K562 (cell line): Measurements from ENCODE around the gene IFRD1. TPM values are rescaled to one million over a fixed set of nuclear protein-coding genes. Genes with fewer than 3 reads are reported as not detected.

ENCODE experiments used
- ATAC-seq: fragments of 200-7000 bp; cut with Tn5 transposase; 3 replicates; pipeline ENCODE4 v1.9.1; 2020; ENCODE audit warnings: moderate library complexity
- BruUV-seq: library from RNA; stranded (reverse); fragments of 400-500 nt; replicated peaks from 2 replicates; lab custom pipeline; 2021; lab: Mats Ljungman, UMichigan
- CTCF ChIA-PET: fragments of 300-600 bp; formaldehyde crosslinking; extraction: SDS; loops from one replicate; lab custom pipeline; 2021; ENCODE audit warnings: low intra/inter-chr PET ratio; lab: Yijun Ruan, JAX
- POLR2A ChIA-PET: fragments of 300-600, 350-650 bp; sonication (Branson Sonifier 250); formaldehyde crosslinking; extraction: SDS; loops from one replicate; lab custom pipeline; 2021; ENCODE audit warnings: antibody characterized with exemption, inconsistent platforms; lab: Yijun Ruan, JAX
- DNase-seq, 4 experiments: peaks; one replicate each; pipeline versions ENCODE4 v3.0.0 to v3.0.0-alpha.2; 2011 to 2018; ENCODE audit warnings: low spot score in 3 of 4, mixed read lengths in 3 of 4; ENCODE audit errors: extremely low read depth in 1 of 4
- FAIRE-seq: peaks from 2 replicates; lab custom pipeline; 2011; peaks lifted over from hg19 to GRCh38; lab: Jason Lieb, UNC
- H2AFZ ChIP-seq: 2 replicates; pipeline ENCODE4 v1.6.0; 2011; ENCODE audit warnings: low read depth, low read length, control low read depth, inconsistent platforms
- H3K27ac ChIP-seq: fragments of 200-600 bp; 3 replicates; pipeline ENCODE4 v1.8.0; 2011; ENCODE audit warnings: low read depth, mild to moderate bottlenecking, control low read depth, inconsistent platforms, low read length, moderate library complexity, mixed read lengths; ENCODE audit errors: extremely low read depth
- H3K27me3 ChIP-seq, 2 experiments: fragments of 300-600 bp in 1 of 2; 2 replicates in 1 of 2; 3 replicates in 1 of 2; pipeline versions ENCODE4 v1.6.0 to v1.8.0; 2011; ENCODE audit warnings: inconsistent platforms in 2 of 2, low read length in 2 of 2, mild to moderate bottlenecking in 1 of 2, mixed read lengths in 1 of 2, moderate library complexity in 1 of 2; ENCODE audit not compliant: control insufficient read depth in 2 of 2, insufficient read depth in 2 of 2
- H3K36me3 ChIP-seq: fragments of 300-600 bp; 3 replicates; pipeline ENCODE4 v1.8.0; 2011; ENCODE audit warnings: mild to moderate bottlenecking, low read length, inconsistent platforms; ENCODE audit not compliant: control insufficient read depth, insufficient read depth
- H3K4me1 ChIP-seq, 2 experiments: fragments of 200-600 bp in 1 of 2; replicated peaks in 1 of 2; 2 replicates in 1 of 2; 3 replicates in 1 of 2; pipeline versions ENCODE4 v1.5.1 to v1.8.0; 2011; ENCODE audit warnings: inconsistent platforms in 2 of 2, low read length in 2 of 2, mild to moderate bottlenecking in 1 of 2, mixed read lengths in 1 of 2, moderate library complexity in 1 of 2; ENCODE audit not compliant: control insufficient read depth in 2 of 2, insufficient read depth in 2 of 2
- H3K4me2 ChIP-seq: 2 replicates; pipeline ENCODE4 v1.6.1; 2011; ENCODE audit warnings: low read length, control low read depth, inconsistent platforms, mixed read lengths; ENCODE audit not compliant: insufficient read depth
- H3K4me3 ChIP-seq: fragments of 200-600 bp; sonication (generic), shearing (Covaris generic); 2 replicates; pipeline ENCODE4 v1.5.1; 2016; ENCODE audit warnings: control low read depth, inconsistent platforms
- H3K79me2 ChIP-seq: fragments of 200-600 bp; 3 replicates; pipeline ENCODE4 v1.8.0; 2011; ENCODE audit warnings: low read length, inconsistent platforms; ENCODE audit not compliant: control insufficient read depth, insufficient read depth
- H3K9ac ChIP-seq, 2 experiments: 2 replicates each; pipeline versions ENCODE4 v1.6.0 to v1.6.1; 2011; ENCODE audit warnings: low read depth in 2 of 2, low read length in 2 of 2, control low read depth in 1 of 2, inconsistent platforms in 1 of 2, mild to moderate bottlenecking in 1 of 2, mixed read lengths in 1 of 2; ENCODE audit not compliant: insufficient read depth in 1 of 2
- H3K9me1 ChIP-seq: one replicate; pipeline ENCODE4 v1.6.0; 2011; ENCODE audit warnings: inconsistent platforms, mild to moderate bottlenecking, low read length, moderate library complexity; ENCODE audit not compliant: control insufficient read depth, insufficient read depth
- H3K9me3 ChIP-seq: replicated peaks from 2 replicates; pipeline ENCODE4 v1.5.1; 2011; ENCODE audit warnings: low read depth, low read length, inconsistent platforms; ENCODE audit not compliant: control insufficient read depth, insufficient read depth
- H4K20me1 ChIP-seq: replicated peaks from 2 replicates; pipeline ENCODE4 v1.6.1; 2011; ENCODE audit warnings: low read length, inconsistent platforms, mixed read lengths; ENCODE audit not compliant: control insufficient read depth, insufficient read depth
- BHLHE40 ChIP-seq: IDR thresholded peaks from 2 replicates; pipeline ENCODE4 v1.6.1; 2011; ENCODE audit warnings: low read length, improper control_type of control experiment
- BRD9 ChIP-seq: fragments of 450-650 bp; IDR thresholded peaks from 2 replicates; pipeline ENCODE4 v1.6.1; 2018; ENCODE audit warnings: low read depth; ENCODE audit not compliant: partially characterized antibody
- DACH1 ChIP-seq: fragments of 450-650 bp; IDR thresholded peaks from 2 replicates; pipeline ENCODE4 v1.6.1; 2018; ENCODE audit not compliant: partially characterized antibody
- GABPA ChIP-seq: fragments of 200-800 bp; sonication (Bioruptor generic); conservative IDR thresholded peaks from 2 replicates; pipeline ENCODE4 v1.6.1; 2016; ENCODE audit warnings: low read depth, missing genetic modification characterization, missing compliant biosample characterization
- HMGN3 ChIP-seq: IDR thresholded peaks from 2 replicates; pipeline ENCODE4 v1.6.1; 2011; ENCODE audit warnings: borderline replicate concordance, low read depth, mild to moderate bottlenecking, mixed read lengths, low read length; ENCODE audit not compliant: insufficient read length; ENCODE audit errors: extremely low read depth
- MLLT1 ChIP-seq, 2 experiments: fragments of 450-650 bp; IDR thresholded peaks; 2 replicates each; pipeline ENCODE4 v1.6.1; 2016
- NR2C1 ChIP-seq, 2 experiments: fragments of 450-650 bp; IDR thresholded peaks; 2 replicates each; pipeline ENCODE4 v1.6.1; 2017; ENCODE audit warnings: mild to moderate bottlenecking in 2 of 2, antibody characterized with exemption in 1 of 2, inconsistent platforms in 1 of 2, missing compliant biosample characterization in 1 of 2, missing genetic modification characterization in 1 of 2
- PPARD ChIP-seq: fragments of 250-450 bp; sonication (Bioruptor Pico); IDR thresholded peaks from 2 replicates; pipeline ENCODE4 v1.8.0; 2022; ENCODE audit warnings: inconsistent platforms, mild to moderate bottlenecking, moderate library complexity
- PRPF4 ChIP-seq: fragments of 200-400 bp; formaldehyde crosslinking; IDR thresholded peaks from one replicate; pipeline ENCODE4 v1.6.1; 2017; ENCODE audit warnings: low read length, low read depth, mild to moderate bottlenecking; ENCODE audit not compliant: insufficient read depth, poor library complexity, severe bottlenecking
- RAD51 ChIP-seq: fragments of 450-650 bp; IDR thresholded peaks from 2 replicates; pipeline ENCODE4 v1.7.1; 2016; ENCODE audit warnings: low read depth, mild to moderate bottlenecking, borderline replicate concordance
- TCFL5 ChIP-seq: fragments of 250-450 bp; sonication (Bioruptor Pico); conservative IDR thresholded peaks from 2 replicates; pipeline ENCODE4 v1.6.1; 2021; ENCODE audit warnings: mild to moderate bottlenecking, moderate library complexity, matching md5 sums
- TGIF2 ChIP-seq: sonication (generic); formaldehyde crosslinking; IDR thresholded peaks from 2 replicates; pipeline ENCODE4 v1.8.1; 2022; ENCODE audit warnings: mild to moderate bottlenecking, missing genetic modification reagents, moderate library complexity
- ZBTB9 ChIP-seq: fragments of 450-650 bp; formaldehyde crosslinking; IDR thresholded peaks from 2 replicates; pipeline ENCODE4 v1.4.0; 2020; ENCODE audit warnings: mild to moderate bottlenecking, moderate library complexity
- ZC3H4 ChIP-seq: sonication (generic); formaldehyde crosslinking; IDR thresholded peaks from 2 replicates; pipeline ENCODE4 v1.9.0; 2021; ENCODE audit warnings: missing genetic modification reagents, borderline replicate concordance
- ZNF121 ChIP-seq: sonication (generic); formaldehyde crosslinking; conservative IDR thresholded peaks from 2 replicates; pipeline ENCODE4 v1.8.0; 2022; ENCODE audit warnings: missing genetic modification reagents
- ZNF124 ChIP-seq: sonication (generic); formaldehyde crosslinking; IDR thresholded peaks from 2 replicates; pipeline ENCODE4 v1.8.1; 2022; ENCODE audit warnings: missing genetic modification reagents
- ZNF551 ChIP-seq: fragments of 250-450 bp; sonication (Bioruptor Pico); IDR thresholded peaks from 2 replicates; pipeline ENCODE4 v1.5.0; 2021; ENCODE audit warnings: mild to moderate bottlenecking, moderate library complexity
- WGBS: fragments of 100-300 bp; shearing (Covaris generic); methylation state at CpG from one replicate; pipeline ENCODE4 v1.1.6; 2016; ENCODE audit warnings: low coverage, mixed read lengths; ENCODE audit not compliant: insufficient coverage; ENCODE audit errors: missing lambda C conversion rate; 5-methylcytosine and 5-hydroxymethylcytosine counted together
- in situ Hi-C: fragments of 300-500 bp; cut with MboI; formaldehyde crosslinking; loops from 4 replicates; pipeline ENCODE4 v1.15.0; 2018; ENCODE audit warnings: inconsistent platforms, mixed read lengths
- intact Hi-C: fragments of 100-400 bp; cut with micrococcal nuclease; formaldehyde crosslinking; loops from 2 replicates; pipeline ENCODE4 v1.14.2; 2022
- polyA plus RNA-seq, 8 experiments: library from polyadenylated mRNA; depleted of rRNA in 4 of 8; stranded (reverse) in 5 of 8; unstranded in 3 of 8; fragments of >200 nt; fragmentation: Nextera tagmentation in 2 of 8; fragmentation: Illumina TruSeq in 1 of 8; extraction: Ambion mirVana in 2 of 8; extraction: Trizol in 1 of 8; gene quantifications; 2 replicates each; pipeline versions ENCODE4 v1.2.1 to v1.2.3, GENCODE V29; 2011 to 2014; ENCODE audit warnings: inconsistent platforms in 1 of 8, missing spikeins in 1 of 8
- total RNA-seq, 7 experiments: library from RNA; depleted of rRNA in 6 of 7; stranded (reverse); fragments of >200 nt in 6 of 7; fragmentation: Illumina TruSeq in 2 of 7; extraction: Trizol in 2 of 7; gene quantifications; 2 replicates each; pipeline versions ENCODE4 v1.2.1 to v1.2.3, GENCODE V29; 2011 to 2021; ENCODE audit warnings: low replicate concordance in 1 of 7

The IFRD1 gene
- total and polyA plus RNA-seq, 9 of the 15 experiments (the other 6 are each of a cell fraction or from before 2014, with no cell fraction given): 27.6 to 81.8 (median 68.1) TPM

- TF ChIP-seq MLLT1 (IDR thresholded peaks at IDR 0.05): no peak
Observed at GRCh38 chr7:112430649-112431048, 19.6 kb upstream of the IFRD1 start (continued).

- Histone ChIP-seq H3K27me3 (peaks cover 8% of the 10 kb centered on the region in 2 experiments; a peak in 3 of 5 replicates), H3K4me2 (no peak overlapping the region), H3K4me3 (no peak overlapping the region), H3K9me3 (no peaks in the 10 kb centered on the region), H3K9ac (no peak overlapping the region), H4K20me1 (no peaks in the 10 kb centered on the region), H3K9me1 (no peaks in the 10 kb centered on the region), H3K36me3 (no peaks in the 10 kb centered on the region), H3K79me2 (no peaks in the 10 kb centered on the region), H3K27ac (no peak overlapping the region), H3K4me1 (peaks cover 0 to 3% of the 10 kb centered on the region in 2 experiments; a peak in 1 of 5 replicates), H2AFZ (no peak overlapping the region)
- DNase-seq: no peak
- CTCF ChIA-PET: interaction anchor here (0.6 kb wide), 1 partner anchor 50 kb away, joined by 3 read pairs; no protein-coding TSS in a partner anchor
- 4% methylated on average over 3 of the region's 3 CpGs for WGBS
- POLR2A ChIA-PET: no interaction called here
- intact Hi-C loops (no loop called here), in situ Hi-C loops (no loop called here)
- ATAC-seq: no peak
- no TSS peak for BruUV-seq
- FAIRE-seq: no peak
- TF ChIP-seq DACH1 (no peak), ZNF121 (no peak), NR2C1 (IDR thresholded peaks at IDR 0.05) (no peak), NR2C1 (tag; IDR thresholded peaks at IDR 0.05) (no peak), PPARD (CRISPR knock-in tag) (no peak), BHLHE40 (no peak), TGIF2 (CRISPR knock-in tag) (no peak), ZNF551 (no peak), PRPF4 (no peak), HMGN3 (no peak), GABPA (tag) (no peak), BRD9 (no peak), ZC3H4 (no peak), ZNF124 (CRISPR knock-in tag) (no peak), TCFL5 (no peak), ZBTB9 (CRISPR knock-in tag) (no peak), RAD51 (no peak)
Observed at GRCh38 chr7:112431803-112432202, 18.5 kb upstream of the IFRD1 start.
